Bronchial smooth muscle cell (primary cell): ENCODE measurements around the gene C3orf20. TPM values are rescaled to one million over a fixed set of nuclear protein-coding genes. Genes with fewer than 3 reads are reported as not detected.

Experiments used
- total RNA-seq: library from RNA; depleted of rRNA; stranded (reverse); fragments of >200 nt; gene quantifications from 2 replicates; pipeline ENCODE4 v1.2.1, GENCODE V29; 2014

The C3orf20 gene
- total RNA-seq = not detected in 2 replicates

GRCh38 chr3:14674841-14675240 lies at the start of gene C3orf20:
TSS of gene C3orf20 (plus strand) at chr3:14675141. CDS start at chr3:14682714, 7,573 bp downstream.

DNA sequence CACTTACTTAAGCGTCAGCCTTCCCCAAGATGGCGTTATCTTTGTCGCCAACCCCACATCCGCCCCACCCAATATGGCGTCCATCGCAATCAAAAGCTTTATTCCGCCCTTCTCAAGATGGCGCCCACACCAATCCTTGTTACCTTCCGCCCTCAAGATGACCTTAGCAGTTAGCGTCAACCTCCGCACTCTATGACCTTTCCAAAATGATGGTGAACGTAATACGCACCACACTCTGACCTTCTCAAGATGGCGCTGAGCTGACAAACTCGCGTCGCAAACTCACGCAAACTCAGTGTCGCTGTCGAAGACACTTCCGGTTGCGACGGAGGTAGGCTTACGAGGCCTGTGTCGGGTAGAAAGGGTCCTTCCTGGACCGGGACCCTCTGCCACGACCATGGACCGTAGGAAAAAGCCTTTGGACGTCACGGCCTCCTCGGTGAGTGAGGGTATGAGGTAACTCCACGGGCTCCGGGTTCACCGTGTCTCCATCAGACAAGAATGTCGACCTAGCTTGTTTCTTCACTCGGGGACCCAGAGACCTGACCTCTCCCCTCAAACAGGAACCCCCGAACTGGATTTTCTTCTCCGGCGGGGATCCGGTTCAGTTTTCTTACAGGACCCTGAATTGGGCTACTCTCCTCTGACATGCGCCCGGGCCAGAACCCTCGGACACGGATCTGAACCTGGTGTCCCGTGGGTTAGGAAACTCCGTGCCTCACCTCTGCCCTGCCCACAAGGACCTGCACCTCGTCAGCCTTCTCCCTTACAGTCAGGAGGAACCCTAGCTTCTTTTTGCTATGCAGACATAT lies 23.3 kb upstream of the C3orf20 start, which contains the start of gene CCDC174:
Gene CCDC174 (plus strand): TSS at position 323 of the 812 bp plus-strand sequence. CDS start 75 bp downstream, at position 398.

GRCh38 chr3:14818804-14819500 lies 144.0 kb downstream of the C3orf20 start, which contains the start of gene FGD5:
TSS of gene FGD5 (plus strand) at chr3:14818962. CDS start at chr3:14819072, 110 bp downstream.

Other genes starting within 250 kb of the C3orf20 start
- gene GRIP2, start 134.8 kb upstream of the C3orf20 start, total RNA-seq = 0.09 and 0.79 TPM in 2 replicates
- gene CCDC174, start 23.4 kb upstream of the C3orf20 start, total RNA-seq = 7.0 and 7.3 TPM in 2 replicates
- gene FGD5, start 143.8 kb downstream of the C3orf20 start, total RNA-seq = 0.16 TPM in 1 of 2 replicates, not detected in the other